GM08714 (cell line): ENCODE measurements around the gene ADTRP.

Experiments used
- H3K4me3 ChIP-seq: fragments of 200-500 bp; sonication (Bioruptor generic); 2 replicates; pipeline ENCODE4 v1.5.1; 2014; ENCODE audit warnings: mild to moderate bottlenecking, low read length, inconsistent platforms
- ZNF274 ChIP-seq: IDR thresholded peaks from 2 replicates; pipeline ENCODE4 v1.6.1; 2012; ENCODE audit warnings: mild to moderate bottlenecking, low read depth, low read length

The ADTRP gene

GRCh38 chr6:11722805-11723631 is 55.6 kb downstream of the ADTRP start:
- peak overlapping the region; percentile 29; the same call in 1 of the 2 replicates for H3K4me3 ChIP-seq
- no peak for TF ChIP-seq ZNF274

DNA sequence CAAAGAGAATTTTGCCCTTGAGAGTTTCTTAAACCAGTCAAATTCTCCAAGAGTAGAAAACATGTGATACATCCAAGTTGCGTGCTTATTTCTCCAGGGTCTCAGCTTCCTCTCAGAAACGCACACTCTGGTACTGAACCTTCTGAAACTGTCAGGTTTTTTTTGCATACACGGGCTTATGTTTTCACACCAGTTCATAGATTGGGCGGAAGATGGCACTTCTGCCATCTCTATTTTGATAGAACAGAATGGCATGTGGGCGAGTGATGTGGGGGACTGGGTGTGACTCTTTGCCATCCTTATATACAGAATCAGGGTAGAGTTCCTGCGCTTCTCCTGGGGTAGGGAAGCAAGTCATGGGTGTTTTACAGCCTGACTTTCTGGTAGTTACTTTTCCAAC is 56.4 kb downstream of the ADTRP start:
- no peak overlapping the region for H3K4me3 ChIP-seq
- TF ChIP-seq ZNF274: no peak

GRCh38 chr6:11718463-11718862 is 60.1 kb downstream of the ADTRP start:
- TF ChIP-seq ZNF274: no peak
- H3K4me3 ChIP-seq: no peak overlapping the region

DNA sequence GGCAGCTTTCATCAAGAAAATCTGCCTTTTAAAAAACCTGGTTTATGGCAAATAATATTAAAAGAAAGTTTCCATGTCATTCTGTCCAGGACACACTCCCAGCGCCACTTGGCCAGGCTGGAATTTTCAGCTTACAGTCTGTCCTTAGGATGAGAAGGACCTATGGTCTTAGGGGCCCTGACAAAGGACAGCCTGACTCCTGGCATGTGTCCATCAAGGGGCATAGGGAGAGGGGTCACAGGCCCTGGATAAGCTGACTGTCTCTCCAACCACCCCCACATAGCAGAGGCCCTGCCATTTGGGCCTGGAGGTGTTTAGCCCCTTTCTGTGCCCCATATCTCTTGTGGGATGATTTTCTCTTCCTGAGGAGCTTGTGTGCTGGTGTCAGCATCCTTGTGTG is 60.6 kb downstream of the ADTRP start:
- H3K4me3 ChIP-seq: no peak overlapping the region
- no peak for TF ChIP-seq ZNF274

- no peak overlapping the region for H3K4me3 ChIP-seq
- TF ChIP-seq ZNF274: no peak
Measured at GRCh38 chr6:11714798-11715285, 63.8 kb downstream of the ADTRP start.

- H3K4me3 ChIP-seq: no peak overlapping the region
- TF ChIP-seq ZNF274: no peak
Measured at GRCh38 chr6:11714116-11714797, 64.3 kb downstream of the ADTRP start.

DNA sequence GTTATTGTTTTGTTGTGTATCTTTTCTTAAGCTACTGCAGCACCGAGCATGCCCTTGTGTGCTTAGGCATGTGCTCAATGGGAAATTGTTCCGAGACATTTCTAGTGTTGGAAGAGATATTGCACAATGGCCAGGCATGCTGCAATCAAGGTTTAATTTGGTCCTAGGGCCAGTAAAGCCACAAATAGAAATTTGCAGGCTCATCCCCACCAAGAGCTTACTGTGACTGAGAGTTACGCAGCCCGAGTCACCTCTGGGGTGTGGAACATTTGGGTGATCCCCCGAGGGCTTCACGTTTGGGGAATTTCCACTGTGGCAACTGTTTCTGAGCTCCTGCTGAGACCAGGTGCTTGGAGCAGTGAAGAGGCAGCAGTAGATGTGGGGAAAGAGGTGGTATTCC is 65.8 kb downstream of the ADTRP start:
- no peak overlapping the region for H3K4me3 ChIP-seq
- TF ChIP-seq ZNF274: no peak

GRCh38 chr6:11711984-11712711 is 66.5 kb downstream of the ADTRP start:
- no peak for TF ChIP-seq ZNF274
- H3K4me3 ChIP-seq: no peak overlapping the region

- no peak for TF ChIP-seq ZNF274
- no peak overlapping the region for H3K4me3 ChIP-seq
Measured at GRCh38 chr6:11711003-11711983, 67.3 kb downstream of the ADTRP start.

DNA sequence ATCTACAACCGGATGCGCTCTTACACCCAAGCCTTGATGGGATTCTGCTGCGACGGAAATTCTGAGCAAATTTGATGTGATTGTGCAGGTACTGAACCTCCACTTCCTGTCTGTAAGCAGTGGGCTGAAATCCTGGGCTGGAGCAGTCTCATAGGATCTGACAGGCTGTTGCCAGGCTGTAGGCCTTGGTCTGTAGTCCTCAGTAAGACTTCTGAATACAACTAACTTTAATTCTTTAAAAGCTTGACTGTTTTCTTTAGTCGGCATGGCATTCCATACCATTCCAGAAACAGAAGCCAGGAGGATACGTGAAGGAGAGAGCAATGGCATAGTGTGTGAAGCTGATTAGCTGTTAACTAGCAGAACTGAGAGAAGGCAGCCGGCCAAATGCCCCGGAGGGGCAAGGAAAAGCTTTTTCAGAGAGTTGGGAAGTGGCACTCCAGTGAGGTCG is 68.3 kb downstream of the ADTRP start:
- H3K4me3 ChIP-seq: no peak overlapping the region
- TF ChIP-seq ZNF274: no peak

DNA sequence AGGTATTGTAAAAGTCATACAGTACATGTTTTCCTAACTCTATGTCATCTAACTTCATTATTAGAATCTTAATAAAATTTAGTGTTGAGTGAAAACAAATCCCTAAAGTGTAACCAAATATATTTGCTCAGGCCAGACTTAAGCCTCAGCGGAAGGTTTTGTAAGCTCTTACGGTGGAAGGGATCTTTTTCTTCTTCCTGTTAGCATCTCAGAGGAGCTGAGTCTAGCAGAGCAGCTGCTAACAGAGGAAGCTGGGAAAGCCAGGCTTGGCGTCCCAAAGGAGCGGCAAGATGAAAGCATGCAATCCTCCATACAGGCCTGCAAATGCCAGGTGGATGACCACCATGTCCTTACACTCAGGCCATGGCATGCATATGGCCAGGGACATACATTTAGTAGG is 72.4 kb downstream of the ADTRP start:
- TF ChIP-seq ZNF274: no peak
- H3K4me3 ChIP-seq: no peak overlapping the region

- TF ChIP-seq ZNF274: no peak
- H3K4me3 ChIP-seq: no peak overlapping the region
Measured at GRCh38 chr6:11705483-11705882, 73.1 kb downstream of the ADTRP start.

DNA sequence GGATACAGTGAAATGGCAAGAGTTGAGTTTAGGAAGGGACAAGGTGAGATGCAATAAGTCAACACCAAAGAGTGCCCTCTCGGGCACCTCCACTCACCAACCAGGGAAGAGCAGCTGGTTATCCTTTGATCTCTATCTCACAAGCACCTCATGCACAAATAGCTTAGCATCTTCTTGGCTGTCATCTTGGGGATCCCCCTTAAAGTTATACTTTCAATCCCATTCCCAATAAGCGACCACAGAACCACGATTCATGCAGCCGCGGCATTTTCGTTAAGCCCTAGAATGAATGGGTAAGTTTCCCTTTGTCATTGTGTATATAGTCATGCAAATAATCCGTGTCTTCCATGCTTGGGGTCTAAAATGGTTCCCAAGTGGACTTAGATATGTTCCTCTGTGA is 73.5 kb downstream of the ADTRP start:
- no peak overlapping the region for H3K4me3 ChIP-seq
- no peak for TF ChIP-seq ZNF274
